HG02623 (cell line): ENCODE data around the gene RAG2.

Experiments
- ATAC-seq: cut with Tn5 transposase; IDR thresholded peaks from one replicate; pipeline ENCODE4 v1.9.1; 2021; ENCODE audit warnings: moderate library complexity; ENCODE audit not compliant: unreplicated experiment

RAG2 gene

DNA sequence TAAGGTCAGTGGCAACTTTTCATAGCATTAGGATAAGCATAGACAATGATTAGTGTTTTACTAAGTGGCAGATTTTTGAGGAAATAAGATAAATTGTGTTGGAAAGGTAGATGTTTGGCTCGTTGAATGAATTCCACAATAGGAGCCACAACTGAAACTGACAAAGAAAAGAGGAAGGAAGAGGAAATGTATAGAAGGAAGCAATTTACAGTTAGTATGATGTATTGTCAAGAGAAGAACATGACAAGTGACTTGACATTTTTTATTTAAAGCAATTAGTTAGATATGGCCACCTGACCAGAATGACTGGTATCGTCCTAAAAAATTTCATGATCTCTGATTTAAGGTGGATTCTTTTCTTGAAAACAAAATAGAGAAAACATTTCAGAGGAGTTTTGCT lies 3.1 kb upstream of the RAG2 start:
- no peak for ATAC-seq

DNA sequence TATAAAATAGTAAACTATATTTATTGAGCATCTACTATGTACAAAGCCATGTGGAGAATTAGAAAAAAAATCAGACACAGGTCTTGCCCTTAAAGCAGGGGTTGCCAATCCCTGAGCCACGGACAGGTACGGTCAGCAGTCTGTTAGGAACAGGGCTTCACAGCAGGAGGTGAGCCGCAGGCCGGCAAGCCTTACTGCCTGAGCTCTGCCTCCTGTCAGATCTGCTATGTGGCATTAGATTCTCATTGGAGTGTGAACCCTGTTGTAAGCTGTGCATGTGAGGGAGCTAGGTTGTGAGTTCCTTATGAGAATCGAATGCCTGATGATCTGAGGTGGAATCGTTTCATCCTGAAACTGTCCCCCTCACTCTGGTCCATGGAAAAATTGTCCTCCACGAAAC lies 2.1 kb upstream of the RAG2 start:
- ATAC-seq, result no peak

DNA sequence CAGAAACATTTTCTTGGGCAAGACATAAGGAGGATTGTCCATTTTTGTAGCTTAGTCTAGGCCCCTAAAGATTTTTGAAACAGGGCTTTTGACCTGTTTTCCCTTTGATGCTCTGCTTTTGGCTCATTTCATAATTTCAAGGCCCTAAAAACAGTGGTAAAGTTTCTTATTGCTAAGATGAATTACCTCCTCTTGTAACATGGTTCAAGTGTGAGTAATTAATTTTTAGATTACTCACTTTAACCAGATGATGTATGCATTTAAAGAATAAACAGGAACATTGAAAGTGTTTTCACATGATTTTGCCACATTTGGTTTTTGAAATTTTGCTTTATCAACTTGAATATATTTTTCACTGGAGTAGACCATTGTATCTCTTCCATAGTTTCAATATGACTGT lies 1.2 kb downstream of the RAG2 start:
- no peak for ATAC-seq

DNA sequence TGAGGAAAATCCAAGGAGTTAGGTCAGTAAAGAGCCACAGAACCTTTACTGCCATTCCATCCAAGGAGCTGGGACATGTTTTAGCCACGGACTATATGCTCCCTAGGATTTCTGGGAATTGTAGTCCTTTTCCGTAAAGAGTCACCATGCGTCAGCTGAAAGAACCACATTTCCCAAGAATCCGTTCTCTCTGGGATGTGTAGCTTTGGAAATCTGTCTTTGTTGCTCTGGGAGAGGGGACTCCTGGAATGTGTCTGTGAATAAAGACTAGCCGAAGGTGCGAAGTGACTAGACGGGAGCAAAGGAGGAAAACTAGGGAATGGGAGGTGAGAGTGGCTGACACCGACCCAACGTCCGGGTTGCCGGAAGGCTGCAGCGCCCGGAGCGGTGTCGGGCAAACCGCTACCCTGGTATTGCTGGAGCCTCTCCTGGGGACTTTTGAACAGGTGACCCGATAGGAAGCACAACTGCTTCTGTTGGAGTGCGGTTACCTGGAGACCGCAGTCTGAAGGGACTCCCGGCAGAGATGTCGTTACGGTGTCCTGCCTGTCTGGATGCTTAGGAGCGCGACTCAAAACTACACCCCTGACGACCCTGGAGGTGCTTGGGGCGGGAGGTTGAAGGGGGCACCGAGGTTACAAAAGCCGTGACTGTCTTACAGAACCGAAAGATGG lies 3.6 kb downstream of the RAG2 start, which contains the start of gene IFTAP:
IFTAP (plus strand) TSS at position 187 of the 674 bp plus-strand sequence. CDS start 15,602 bp downstream, outside the sequence.
- peak; percentile 86 for ATAC-seq

DNA sequence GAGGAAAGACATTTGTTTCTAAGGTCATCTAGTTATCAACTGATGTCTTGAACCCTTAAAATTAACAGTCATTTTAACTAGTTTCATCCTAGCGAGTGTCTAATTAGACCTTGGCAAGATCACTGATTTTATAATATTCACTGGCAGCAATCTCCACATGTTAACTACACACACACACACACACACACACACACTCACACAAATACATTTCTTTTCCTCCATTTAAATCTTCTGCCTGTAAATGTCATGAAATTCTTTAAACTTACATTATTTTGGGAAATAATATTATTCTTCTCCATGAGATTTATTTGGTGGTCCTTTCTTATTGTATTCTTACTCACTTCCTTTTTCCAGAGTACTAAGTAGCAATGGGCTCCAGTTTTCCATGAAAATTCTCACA lies 6.6 kb downstream of the RAG2 start:
- ATAC-seq, result no peak

DNA sequence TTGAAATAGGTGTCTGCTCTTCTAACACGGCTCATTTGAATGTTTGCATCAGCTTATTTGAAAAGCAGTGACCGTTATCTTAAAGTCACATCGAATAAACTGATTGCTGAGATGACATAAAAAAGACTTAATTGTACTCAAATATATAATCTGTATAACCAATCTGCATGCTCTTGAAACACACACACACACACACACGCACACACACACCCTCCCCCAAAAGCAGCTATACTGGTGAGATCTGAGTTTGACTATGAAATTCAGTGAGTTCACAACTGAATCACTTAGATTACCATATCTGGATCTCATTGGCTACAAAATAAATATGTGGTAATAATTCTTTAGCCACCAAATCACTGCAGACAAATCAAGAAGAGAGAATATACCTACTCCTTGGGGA lies 7.5 kb downstream of the RAG2 start:
- ATAC-seq, result no peak

DNA sequence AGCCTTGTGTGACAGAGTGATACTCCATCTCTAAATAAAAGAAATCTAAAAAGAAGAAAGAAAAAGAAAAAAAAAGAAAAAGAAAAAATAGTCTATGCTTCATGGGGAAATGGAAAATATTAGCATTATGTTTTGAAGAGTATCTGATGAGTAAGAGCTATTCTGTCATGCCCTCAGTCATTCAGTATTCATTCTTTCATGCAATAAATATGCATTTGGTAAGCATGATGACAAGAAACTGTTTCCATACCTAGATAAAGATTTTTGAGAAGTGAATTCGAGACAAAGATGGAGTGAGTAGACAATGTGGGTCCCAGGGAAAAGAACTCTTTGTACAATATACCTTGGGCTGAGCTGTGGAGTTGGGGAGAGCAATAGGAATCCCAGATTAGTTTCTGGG lies 9.9 kb downstream of the RAG2 start:
- ATAC-seq, result no peak

DNA sequence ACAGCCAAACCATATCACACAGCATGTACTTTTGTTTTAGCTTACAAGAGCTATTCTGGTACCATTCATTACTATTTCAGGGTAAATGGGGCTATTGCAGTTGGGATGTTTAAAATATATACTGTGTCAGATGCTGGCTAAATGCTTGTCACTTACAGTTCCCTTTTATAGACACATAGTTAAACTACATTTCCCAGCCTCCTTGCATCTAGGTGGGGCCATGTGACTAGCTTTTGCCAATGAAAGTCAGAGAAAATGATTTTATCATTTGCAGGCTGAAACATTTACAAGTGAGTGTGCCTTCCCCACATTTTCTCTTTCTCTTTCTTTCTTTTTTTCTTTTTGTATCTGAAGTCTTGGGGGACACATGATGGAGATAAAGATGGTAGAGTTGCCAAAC lies 11.5 kb downstream of the RAG2 start:
- no peak for ATAC-seq

DNA sequence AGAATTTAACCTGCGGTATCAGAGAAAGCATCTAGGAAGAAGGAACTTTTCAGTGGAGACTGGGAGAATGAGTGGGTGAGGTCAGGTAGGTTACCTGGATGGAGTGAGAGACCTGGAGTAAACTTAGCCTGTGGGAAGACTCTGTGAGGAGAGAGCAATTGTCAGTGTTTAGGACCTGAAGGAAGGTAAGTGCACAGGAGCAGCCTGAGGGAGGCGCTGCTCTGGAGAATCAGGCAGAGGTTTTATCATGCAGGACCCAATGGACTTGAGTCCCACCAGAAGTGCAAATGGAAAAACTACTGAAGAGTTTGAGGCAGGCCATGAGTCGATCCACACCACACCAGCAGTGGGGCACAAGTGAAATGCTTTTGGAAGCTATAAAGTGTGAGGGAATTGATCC lies 14.4 kb downstream of the RAG2 start:
- ATAC-seq, result no peak

DNA sequence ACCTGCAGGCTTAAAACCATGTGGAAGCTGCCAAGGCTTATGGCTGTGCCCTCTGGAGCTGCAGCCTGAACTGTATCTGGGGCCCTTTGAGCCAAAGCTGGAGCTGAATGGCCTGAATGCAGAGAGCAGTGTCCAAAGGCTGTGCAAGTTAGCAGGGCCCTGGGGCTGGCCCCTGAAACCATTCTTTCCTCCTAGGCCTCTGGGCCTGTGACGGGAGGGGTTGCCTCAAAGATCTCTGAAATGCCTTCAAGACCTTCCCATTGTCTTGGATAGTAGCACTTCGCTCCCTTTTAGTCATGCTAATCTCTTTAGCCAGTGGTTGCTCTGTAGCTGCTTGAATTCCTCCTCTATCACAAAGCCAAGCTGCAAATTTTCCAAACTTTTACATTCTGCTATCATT lies 16.5 kb downstream of the RAG2 start:
- ATAC-seq, result no peak

DNA sequence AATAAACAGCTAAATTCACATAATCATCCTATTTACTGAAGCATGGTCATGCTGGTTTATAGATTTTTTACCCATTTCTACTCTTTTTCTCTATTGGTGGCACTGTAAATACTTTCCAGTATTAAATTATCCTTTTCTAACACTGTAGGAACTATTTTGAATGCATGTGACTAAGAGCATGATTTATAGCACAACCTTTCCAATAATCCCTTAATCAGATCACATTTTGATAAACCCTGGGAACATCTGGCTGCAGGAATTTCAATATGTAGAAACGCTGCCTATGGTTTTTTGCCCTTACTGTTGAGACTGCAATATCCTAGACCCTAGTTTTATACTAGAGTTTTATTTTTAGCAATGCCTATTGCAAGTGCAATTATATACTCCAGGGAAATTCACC lies 19.6 kb downstream of the RAG2 start:
- no peak for ATAC-seq

DNA sequence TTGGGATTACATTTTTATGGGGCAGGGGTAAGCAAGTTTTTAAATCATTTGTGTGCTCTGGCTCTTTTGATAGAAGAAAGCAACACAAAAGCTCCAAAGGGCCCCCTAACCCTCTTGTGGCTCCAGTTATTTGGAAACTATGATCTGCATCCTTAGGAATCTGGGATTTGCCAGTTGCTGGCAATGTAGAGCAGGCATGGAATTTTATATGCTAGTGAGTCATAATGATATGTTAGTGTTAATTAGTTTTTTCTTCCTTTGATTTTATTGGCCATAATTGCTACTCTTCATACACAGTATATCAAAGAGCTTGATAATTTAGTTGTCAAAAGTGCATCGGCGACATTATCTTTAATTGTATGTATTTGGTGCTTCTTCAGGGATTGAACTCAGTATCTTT lies 20.2 kb downstream of the RAG2 start:
- no peak for ATAC-seq

DNA sequence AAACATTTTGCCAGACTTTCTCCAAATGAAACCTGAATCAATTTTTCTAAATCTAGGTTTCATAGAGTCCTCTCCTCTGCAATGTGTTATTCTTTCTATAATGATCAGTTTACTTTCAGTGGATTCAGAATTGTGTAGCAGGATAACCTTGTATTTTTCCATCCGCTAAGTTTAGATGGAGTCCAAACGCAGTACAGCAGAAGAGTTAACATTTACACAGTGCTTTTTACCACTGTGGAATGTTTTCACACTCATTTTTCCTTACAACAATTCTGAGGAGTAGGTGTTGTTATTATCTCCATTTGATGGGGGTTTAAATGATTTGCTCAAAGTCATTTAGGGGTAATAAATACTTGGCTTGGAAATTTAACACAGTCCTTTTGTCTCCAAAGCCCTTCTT lies 20.7 kb downstream of the RAG2 start:
- no peak for ATAC-seq

DNA sequence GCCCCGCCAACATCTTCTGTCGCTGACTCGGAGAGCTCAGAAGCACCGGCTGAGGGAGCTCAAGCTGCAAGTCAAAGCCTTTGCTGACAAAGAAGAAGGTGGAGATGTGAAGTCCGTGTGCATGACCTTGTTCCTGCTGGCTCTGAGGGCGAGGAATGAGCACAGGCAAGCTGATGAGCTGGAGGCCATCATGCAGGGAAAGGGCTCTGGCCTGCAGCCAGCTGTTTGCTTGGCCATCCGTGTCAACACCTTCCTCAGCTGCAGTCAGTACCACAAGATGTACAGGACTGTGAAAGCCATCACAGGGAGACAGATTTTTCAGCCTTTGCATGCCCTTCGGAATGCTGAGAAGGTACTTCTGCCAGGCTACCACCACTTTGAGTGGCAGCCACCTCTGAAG lies 23.6 kb downstream of the RAG2 start:
- ATAC-seq, result no peak

DNA sequence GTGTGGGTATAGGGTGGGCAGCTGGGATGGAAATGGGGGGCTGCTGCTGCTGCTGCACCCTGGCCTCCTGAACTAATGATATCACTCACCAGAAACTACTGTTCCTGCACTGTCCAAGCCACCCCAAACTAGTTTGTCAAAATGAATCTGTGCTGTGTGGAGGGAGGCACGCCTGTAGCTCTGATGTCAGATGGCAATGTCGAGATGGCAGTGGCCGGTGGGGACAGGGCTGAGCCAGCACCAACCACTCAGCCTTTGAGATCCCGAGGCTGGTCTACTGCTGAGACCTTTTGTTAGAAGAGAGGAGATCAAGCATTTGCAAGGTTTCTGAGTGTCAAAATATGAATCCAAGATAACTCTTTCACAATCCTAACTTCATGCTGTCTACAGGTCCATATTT lies 28.9 kb downstream of the RAG2 start:
- no peak for ATAC-seq

DNA sequence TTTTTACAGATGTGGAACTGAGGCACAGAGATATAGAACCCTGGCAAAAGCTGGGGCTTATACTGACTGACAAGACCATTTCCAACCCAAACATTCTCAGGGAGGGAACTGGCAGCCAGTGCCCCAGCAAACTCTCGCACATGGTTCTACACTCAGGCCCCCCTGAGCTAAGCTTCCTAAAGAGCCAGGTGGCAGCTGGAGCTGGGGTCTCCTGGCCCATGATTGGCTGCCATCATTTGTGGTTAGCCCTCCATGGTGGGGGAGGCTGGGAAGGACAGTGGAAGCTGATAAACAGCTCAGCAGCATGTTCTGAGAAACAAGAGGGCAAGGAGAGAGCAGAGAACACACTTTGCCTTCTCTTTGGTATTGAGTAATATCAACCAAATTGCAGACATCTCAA lies 30.3 kb downstream of the RAG2 start, which contains the start of gene RAG1:
RAG1 (plus strand) TSS at position 314 of the 400 bp plus-strand sequence. CDS start 5,298 bp downstream, outside the sequence.
- no peak for ATAC-seq

DNA sequence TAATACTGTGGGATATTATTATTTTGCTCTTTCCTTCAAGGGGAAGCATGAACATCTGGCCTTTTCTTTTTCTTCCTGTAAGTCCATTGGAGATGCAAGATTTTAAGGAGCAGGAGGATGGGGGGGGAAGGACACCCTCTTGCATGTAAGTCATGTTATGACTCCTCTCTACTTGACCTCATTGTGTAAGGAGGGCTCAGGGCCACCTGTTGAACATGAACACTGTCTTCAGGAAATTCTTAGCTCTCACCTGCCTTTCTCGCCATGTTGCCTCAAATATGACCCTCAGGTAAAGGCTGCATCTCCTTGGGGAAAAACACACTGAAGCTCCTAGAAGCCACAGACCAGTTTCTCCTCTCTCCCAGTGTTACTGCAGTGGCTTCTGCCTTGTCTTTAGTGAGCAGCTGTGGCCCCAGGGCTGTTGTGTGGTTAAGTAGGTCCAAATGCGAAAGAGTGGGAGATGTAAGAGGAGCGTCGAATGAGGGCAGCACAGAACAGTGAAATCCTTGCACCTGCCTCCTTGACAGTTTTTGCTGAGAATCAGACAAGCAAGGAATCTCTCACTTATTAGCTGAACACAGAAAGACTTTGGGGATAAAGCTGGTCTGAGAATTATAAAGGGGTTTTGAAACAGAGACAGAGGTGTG lies 31.5 kb downstream of the RAG2 start:
- no peak for ATAC-seq

DNA sequence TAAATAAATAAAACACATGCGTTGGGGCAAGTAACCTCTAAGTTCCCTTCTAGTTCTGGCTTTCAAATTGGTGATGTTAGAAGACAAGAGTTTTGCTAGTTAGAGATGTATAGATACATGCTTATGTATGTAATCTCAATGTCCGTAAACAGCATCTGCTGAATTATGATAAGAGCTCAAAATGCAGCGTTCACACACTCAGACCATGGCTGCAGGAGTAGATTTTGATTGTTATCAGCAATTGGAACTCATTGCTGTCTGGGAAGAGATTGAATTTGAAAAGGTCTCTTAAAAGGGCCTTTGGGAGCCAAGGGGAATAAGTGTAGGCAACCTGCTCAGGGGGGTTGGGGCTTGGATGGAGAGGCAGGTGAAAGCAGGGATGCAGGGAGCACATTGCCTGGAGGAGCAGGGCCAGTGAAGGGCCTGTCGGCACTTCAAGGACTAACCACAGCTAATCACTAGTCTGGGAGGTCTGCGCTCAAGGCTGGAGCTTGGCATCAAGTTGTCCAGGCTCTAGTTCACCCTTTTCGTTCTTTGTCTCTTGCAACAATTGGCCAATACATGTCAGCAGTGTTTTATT lies 32.9 kb downstream of the RAG2 start:
- ATAC-seq, result no peak

DNA sequence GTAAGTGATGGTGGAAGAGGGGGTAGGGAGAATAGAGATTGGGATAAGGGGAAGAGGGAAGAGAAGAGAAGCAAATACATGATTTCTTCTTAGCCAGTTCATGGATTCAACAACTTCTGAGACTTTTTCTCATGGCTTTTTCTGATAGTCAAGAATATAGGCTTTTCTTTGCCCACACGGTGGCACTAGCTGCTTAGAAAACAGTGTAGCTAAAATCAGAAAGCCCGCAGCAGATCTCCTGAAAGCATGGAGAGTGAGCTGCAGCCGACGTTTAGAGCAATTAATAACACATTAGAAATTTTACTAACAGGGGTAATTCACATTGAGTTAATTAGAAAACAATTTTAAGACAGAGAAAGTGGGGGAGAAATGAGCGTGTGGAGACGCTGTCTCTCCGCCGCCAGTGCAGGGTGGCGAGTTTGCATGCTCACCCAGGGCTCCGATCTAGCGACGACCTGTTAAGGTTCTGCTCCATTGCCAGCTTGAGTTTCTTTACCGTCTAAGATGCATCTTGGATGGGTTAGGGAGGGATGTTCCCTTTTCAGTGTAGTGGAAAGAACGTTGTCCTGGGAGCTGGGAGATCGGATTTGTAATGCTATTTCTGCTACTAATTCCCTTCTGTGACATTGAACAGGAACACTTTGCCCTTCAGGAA lies 33.5 kb downstream of the RAG2 start:
- no peak for ATAC-seq

DNA sequence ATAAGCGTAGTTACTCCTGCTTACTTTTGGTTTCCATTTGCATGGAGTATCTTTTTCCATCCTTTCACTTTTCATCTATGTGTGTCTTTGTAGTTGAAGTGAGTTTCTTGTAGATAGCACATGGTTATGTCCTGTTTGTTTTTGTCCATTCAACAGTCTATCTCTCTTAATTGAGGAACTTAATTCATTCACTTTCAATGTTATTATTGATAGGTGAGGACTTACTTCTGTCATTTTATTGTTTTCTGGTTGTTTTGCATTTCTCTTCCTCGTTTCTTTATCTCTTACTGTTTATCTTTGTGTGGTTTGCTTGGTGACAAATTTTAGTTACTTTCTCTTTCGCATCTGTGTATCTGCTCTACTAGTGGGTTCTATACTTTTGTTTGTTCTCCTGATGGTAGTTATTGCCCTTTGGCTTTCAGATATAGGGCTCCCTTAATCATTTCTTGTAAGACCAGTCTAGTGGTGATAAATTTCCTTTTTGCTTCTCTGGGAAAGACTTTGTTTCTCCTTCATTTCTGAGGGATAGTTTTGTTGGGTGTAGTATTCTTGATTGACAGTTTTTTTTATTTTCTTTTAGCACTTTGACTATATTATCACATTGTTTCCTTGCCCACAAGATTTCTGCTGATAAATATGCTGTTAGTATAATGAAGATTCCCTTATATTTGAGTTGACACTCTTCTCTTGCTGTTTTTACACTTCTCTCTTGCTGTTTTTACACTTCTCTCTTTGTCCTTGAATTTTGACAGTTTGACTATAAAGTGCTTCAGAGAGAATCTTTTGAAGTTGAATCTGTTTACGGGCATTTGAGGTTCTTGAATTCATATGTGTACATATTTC lies 39.2 kb downstream of the RAG2 start:
- peak; percentile 96 for ATAC-seq

DNA sequence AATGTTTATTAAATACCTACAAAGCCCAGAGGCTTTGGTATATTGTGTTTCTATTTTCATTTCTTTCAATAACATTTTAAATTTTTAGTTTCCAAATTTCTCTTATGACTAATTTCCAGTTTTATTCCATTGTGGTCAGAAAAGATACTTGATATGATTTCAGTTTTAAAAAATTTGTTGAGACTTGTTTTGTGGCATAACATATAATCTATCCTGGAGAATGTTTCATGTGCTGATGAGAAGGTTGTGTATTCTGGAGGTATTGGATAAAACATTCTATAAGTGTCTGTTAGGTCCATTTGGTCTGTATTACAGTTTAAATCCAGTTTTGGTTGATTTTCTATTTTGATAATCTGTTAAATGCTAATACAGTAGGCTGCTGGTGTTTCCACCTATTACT lies 40.0 kb downstream of the RAG2 start:
- no peak for ATAC-seq
